Hepatic stellate cell (primary cell): ENCODE data around the gene FAM72C.
"Not testable (repeated sequence)": the region's sequence is repeated elsewhere in the genome, so short reads cannot be mapped to it uniquely, and the experiment has no call there.

ENCODE experiments used
- DNase-seq: peaks from one replicate; pipeline ENCODE4 v3.0.0; 2011; ENCODE audit warnings: low spot score

Gene FAM72C

DNA sequence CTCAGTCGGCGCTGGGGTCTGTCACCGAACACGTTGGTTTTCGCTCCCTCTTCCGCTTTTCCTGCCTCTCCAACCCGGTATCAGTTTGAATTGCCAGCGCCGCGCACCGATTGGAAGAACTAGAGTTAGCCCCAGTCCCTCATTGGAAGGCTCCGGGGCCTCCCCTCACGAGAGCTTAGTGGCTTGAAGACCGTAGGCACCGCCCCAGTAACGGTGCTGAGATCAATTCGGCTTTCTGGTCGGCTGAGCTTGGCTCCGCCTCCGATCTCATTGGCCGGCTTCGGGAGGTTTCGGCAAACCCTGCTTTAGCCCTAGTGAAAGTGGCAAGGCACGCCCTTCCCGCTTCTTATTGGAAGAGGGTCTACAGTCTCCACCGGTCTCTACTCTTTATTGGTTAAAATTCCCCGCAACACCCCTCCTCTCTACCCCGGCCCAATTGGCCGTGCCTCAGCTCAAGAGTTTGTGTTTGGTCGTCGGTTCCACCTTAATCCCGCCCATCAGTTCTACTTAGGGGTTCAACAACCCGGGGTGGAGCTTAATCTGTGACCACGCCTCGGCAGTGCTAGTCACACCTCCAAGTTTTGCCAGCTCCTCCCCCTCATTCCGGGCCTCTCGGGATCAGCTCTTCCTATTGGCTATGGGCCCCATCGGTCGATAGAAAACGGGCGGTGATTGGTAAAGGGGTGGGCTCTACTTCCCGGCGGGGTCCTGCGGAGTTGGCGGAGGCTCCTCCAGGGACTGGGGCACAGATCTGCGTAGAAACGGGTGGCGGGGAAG is at the start of gene FAM72C:
FAM72C (minus strand) TSS at position 63 of the 777 bp plus-strand sequence. CDS start 845 bp downstream, outside the sequence.
- DNase-seq = not testable (repeated sequence)

DNA sequence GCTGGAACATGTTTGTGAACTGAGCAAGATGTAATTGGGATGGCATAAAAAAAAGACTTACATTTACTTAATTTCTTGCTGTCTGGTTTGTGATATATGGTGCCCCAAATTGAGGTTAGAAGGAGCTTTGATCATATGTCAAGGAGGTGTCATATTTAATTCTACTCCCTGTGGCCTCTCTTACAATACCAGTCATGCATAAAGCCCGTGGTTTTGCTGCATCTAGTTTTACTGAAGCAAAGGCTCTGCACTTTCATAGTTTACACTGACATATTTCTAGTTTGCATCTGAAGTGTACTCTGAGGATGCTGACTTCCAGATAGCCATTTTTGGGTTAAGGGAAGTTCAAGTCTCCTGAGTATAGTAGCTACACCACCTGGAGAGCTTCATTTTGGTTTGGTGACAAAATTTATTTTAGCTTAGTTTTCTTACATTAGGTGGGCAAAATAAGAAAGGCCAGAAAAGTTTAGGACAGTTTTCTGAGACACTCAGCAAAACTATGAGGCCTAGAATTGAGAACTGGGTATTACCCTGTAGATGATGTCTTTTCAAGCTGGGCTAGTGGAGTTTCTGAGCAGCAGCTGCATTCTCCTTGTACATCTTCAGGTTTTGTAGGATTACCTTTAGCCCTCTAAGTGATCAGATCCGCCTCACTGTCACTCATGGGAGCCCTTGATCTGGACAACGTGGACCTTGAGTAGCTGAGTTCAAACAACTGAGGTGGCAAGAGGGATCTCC is 48.4 kb upstream of the FAM72C start:
- DNase-seq = not testable (repeated sequence)

DNA sequence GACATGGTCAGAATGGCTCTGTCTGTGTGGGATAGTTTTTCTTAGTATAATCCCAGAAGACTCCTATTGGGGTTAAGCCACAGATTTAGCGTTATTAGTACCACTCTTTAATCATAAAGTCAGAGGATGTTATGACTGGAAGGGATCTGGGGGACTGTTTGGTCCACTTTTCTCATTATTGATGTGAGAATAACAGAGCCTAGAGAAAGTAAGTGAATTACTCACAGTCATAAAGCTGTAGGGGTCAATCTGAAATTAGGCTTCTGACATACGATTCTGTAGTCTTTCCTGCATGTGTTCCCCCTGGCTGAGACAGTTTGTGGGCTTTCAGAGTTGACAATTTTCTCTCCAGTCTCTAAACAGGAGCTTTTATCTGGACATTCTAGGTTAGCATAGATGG is 47.3 kb upstream of the FAM72C start:
- DNase-seq = not testable (repeated sequence)

DNA sequence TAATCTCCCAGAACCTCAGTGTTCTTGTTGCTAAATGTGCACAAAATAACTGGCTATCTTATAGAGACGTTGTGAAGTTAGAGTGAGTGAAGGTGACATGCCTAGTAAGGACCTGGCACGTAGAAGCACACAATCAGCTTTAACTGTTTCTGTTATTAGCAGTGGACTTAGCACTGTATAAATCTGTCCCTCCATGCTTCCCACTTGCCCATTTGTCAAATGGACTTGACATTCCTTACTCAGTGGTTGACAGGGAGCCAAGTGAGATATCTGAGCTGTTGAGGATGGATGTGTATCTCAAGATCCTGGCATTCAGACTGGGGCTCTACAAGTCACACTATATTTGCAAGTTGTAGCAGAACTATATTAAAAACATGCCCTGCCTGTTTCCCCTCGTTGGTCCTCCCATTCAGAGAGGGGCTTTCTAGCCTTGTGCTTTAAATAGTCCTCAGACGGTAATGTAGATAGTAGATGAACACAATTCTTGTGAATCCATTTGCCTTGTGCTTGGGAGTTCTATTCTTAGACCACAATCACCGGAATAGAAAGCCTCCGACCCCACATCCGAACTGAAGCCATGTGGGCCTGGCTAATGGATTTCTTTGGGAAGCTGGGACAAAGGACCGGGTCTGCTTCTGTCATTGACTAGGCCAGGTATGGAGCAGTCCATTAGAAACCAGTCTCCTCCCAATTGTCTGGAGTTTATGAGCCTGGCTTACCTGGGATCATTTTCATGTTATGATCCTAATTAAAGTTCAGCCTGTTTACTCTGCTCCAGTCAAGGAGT is 43.6 kb upstream of the FAM72C start:
- not testable (repeated sequence) for DNase-seq

DNA sequence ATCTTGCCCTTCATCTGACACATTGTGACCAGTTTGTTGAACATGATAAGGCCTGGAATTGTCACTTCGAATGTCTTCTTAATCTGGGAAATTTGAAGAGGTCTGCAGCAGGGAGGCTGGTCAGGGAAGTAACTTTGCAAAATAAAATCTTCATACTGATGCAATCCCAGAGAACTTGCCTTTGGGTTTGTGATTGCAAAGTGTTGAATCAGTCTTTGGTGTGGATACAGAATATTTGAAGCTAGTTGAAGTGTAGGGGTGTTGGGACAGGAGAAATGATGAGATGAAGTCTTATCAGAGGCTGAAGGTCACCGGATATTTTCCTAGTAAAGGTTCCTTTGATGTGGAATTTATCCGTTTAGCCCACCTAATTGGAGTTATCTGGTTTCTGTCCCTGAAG is 42.7 kb upstream of the FAM72C start:
- not testable (repeated sequence) for DNase-seq

DNA sequence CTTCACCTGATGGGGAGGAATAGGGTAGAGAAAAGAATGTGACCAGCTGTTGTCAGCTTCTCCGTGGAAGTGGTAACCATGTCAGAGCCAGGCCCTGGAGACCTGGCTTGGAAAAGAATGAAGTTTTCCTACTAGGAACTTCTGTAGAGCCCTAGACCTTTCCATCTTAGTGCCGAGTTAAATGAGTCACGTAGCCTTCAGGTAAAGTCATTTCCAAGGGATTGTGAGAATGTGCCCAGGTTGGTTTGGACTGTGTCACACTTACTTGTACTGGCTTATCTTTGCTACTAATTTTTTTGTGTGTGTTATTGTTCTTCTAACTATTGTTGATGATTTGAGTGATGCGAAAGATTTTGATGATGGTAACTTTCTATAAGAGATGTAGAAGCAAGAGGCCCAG is 42.3 kb upstream of the FAM72C start:
- DNase-seq = not testable (repeated sequence)

DNA sequence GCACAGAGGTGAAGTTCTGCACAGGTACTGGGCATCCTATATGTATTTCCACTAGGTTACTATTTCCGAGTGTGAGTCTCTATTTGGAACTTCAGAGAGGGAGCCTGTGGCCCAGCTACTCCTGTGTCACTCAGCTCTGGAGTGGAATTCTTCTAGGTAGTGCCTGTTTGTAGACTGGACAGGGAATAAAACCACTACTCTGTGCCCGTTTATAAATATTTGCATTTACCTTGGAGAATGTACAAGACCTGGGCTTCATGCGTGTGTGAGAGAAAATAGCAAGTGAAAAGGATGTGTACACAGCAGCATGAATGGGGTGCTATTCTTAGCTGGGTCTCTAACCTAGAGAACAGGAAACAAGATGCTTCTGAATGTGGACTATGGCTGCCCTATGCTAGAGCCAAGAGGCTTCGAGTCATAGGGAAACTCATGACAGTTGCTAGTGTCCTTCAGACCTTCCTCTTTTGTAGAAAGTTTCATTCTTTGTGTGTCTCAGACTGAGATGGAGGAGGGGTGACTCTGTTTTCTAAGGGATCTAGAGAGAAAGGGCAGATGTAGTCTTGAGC is 40.5 kb upstream of the FAM72C start:
- not testable (repeated sequence) for DNase-seq

DNA sequence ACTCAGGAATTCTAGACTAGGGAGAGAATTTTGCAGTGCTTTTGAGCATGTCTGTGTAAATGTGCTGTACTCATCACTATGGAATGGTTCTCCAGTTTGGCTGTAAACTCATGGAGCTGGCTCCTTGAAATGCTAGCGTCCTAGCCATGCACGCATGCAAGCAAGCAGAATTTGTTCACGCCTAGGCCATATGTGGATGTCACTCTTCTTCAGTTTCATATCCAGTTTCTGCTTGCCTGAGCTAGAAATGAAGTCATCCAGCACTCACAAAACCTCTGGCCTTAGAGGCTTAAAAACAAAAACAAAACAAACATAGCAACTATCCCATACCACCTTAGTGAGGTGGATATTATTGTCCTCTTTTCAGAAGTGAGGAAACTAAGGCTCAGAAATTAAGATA is 37.6 kb upstream of the FAM72C start:
- DNase-seq = not testable (repeated sequence)

DNA sequence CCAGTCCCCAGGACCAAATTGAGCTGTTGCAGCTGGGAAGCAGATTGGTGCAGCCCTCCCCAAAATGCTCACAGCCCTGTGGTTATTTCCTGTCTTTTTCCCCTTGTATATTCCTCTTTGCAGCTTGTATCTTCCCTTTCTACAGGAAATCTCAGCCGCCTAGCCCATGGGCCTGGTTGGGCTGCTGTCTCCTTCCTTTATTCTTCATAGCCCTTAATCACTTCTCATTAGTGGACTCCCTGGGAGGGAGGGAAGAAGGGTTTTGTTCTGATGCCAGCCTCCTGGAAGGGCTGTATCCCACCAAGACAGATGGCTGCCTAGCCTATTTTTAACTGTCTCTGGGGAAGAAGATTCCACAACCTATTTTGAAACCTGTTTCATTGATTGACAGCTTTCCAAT is 32.5 kb upstream of the FAM72C start:
- not testable (repeated sequence) for DNase-seq

DNA sequence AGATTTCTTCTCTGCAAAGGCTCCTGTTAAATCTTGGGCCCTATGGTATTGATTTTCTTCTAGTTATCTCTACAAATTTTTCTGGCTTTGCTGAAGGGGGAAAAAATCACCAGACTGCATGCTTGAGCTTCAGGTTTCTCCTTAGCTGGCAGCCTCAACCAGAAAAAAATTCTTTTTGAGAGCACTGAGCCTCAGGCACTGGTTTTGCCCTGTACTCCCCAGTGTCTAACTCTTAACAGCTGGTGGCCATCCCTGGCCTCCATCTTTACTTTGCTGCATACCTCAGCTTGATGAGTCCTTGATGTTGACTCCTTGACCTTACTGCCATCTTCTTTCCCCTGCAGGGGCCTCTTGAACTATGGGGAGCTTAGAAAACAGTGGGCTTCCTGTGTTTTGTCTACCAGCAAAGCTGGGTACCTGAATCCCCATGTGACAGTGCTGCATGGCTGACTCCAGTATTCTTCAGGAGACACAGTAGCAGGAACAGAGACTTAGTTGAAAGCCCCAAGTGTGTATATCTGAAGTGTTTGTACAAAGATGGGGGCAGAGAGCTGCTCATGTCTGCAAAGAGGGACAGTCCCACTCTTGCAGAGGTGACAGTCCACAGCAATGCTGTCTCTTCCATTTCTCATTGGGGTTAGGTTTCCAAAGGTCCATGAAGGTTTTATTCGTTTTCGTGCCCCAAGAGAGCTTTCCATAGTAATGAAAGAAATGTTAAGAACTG is 31.7 kb upstream of the FAM72C start:
- DNase-seq = not testable (repeated sequence)

DNA sequence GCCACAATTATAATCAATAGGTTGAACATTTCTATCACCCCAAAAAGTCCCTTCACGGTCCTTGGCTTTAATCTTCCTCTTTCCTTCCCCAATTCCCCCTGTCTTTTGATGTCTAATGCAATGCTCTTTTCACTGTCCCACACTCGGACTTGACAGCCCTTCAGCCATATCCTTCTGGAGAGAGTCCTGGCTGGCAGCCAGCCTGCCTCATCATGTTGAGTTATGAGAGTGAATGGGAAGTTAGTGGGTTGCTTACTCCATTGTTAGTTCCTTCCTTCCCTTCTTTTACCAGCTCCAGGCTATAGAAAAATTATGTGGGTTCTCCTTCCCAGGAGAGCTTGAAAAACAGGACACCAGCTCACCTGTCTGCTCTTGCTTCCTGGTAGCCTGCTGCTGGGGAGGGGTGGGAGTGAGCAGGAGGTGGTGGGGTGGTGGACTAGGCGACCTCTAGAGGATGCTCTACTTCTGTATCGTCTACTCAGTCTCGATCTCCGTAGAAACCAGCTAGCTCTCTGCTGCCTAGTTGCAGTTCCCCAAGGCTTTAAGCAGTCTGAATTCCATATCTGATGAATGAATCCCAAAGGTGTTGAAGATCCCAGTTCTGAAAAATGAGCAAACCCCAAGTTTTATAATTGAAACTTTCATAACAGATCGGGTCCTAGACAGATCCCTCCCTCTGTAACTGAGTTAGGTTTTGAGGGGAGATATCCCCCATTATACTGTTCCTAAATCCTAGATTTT is 30.5 kb upstream of the FAM72C start:
- DNase-seq = not testable (repeated sequence)

DNA sequence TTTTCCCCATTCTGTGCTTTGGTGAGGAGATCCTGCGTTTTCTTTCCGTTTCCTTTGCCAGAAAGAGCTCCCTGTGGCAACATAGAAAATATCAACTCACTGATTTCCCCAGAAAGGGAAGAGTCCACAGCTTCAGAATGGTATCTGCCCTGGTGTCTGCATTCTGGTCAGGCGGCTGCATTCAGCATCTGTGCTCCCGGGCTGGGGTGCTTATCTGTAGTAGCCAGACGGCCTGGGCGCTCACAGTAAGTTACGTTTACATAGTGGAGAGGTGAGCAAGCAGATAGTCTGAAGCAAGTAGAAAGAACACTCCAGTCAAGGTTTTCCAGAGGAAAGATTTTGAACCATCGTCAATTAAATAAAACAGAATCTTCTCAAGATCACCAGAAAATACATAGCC is 29.3 kb upstream of the FAM72C start:
- not testable (repeated sequence) for DNase-seq

DNA sequence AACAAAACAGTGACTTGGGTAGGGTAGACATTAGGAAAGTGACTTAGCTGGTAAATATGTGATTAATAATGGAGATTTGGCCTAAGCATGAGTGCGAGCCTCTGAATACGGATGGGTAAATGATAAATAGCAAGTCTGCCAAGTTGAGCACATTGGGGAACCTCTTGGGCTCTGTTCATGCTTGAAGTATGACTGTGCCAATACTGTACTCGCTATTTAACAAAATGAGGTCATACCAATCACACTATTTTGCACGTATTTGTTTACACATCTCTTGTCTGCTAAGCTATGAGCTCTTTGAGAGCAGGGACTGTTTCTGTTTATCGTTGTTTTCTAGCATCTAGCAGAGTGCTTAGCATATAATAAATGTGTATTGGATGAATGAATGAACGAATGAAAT is 24.2 kb upstream of the FAM72C start:
- not testable (repeated sequence) for DNase-seq

DNA sequence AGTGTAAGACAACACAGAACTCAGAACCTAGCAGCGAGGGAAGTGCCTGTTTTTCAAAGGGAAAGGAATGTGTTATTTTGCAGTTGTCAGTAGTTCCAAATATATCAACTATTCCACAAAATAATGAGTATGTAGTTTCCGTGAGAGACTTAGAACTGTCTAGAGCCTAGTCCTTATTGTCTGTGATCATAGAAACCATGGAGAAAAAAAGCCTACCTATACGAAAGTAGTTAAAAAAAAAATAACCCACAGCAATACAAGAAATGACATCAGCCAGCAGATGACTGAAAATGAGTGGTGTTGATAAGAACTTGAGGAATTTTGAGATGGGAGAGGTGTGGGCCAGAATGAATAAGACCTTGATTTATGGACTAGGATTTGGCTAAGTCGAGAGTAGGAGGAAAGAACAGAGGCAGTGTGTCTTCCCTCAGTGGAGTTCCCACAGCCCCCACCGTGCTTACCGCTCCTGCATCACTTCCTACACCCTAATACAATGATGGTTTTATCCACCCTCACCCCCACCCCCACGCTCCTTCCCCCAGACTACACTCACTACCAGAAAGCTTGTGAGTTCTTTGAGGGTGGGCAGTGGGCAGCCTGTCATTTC is 21.6 kb upstream of the FAM72C start:
- not testable (repeated sequence) for DNase-seq

DNA sequence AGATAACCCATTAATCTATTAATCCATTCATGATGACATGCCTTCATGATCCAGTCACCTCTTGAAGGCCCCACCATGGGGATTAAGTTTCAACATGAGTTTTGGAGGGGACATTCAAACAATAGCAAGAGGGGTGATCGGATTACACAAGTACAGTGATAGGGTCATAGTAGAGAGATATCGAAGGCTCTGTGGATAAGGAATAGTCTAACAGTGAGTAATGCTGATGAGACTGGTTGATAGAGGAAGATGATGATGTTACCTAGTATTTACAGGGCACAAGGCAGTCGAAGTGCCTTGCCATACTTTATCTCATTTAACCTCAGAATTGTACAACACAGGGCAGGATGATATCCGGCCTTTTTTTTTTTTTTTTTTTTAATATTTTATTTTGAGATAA is 18.9 kb upstream of the FAM72C start:
- not testable (repeated sequence) for DNase-seq

DNA sequence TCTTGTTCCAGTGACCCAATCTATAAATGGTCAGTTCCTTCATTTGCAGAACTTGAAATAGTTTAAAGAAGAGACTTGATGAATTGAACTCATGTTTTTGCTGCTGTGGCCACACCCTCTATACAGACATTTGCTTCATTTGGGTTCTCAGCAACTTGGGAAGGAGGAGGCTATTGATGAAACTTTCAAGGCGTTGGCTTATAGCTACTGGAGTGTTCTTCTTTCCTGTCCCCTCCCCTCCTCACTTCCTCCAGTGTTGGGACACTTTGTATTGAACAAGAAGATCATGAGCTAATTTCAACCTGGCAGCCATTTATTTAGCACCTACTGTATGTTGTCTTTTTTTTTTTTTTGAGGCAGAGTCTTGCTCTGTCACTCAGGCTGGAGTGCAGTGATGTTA is 17.9 kb upstream of the FAM72C start:
- DNase-seq = not testable (repeated sequence)

DNA sequence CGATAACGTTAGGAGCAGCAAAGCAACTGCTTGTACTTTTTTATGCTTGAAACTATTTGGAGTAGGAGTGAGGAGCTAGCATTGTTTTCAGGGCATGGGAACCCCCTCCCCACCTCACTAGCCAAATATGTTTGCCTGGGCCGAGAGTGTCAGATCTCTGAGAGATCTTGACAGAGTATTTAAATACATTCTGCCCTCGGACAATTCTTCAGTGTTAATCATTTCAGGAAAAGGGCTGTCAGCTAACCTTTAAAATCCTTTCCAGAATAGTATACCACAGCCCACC is 17.6 kb upstream of the FAM72C start:
- not testable (repeated sequence) for DNase-seq

DNA sequence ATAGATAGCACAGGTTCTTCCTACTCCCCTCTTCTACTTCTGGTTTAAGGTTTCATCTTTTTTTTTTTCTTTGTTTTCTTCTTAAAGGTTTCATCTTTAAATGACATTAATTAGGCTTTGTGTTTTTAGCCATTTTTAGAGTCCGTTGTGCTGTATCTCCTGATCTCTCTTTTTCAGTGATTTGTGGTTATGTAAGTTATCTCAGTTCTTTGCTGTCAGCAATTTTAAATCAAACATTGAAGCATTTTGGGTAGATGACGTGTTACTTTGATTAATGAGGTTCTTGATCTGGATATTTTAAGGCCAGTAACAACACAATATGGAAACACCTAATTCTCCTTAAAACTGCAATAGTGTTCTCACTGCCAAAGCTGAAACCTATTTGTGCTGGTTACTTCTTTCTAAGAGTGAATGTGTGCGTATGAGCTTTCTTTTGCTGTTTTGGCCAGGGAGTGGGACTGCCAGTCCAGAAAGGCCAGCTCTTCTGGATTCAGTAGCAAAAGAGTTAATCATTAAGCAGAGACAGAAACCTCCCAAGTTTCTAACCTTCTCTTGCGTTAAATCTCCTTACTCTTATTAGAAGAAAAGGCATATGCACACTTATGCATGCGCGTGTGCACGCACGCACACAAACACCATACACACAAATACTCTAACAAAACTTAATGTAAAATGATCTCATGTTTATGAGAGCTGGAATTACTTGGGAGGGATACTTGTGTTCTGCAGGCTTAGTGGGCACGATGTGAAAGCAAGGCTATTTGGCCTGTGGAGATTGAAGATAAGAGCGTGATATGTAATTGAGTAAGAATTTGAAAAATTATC is 17.0 kb upstream of the FAM72C start:
- DNase-seq = not testable (repeated sequence)

DNA sequence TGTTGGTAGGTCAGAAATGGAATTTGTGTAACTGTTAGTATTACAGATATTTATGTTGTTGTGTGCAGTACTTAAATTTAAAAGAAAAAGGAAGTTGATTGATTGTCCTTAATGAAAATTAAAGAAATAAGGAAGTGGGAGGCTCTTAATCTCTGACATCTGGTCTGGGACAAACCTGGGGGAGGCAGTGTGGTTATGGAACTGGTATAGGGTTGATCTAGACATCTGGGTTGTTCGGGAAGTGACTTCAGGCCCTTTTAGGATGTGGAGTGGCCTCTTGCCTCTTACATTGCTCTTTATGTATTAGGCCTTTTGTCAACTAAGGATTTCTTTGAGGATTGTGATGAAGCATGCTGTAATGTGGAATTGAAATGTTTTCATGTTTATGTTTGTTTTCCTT is 16.1 kb upstream of the FAM72C start:
- not testable (repeated sequence) for DNase-seq
